ENCODE measurements around the gene ITK.

DNA sequence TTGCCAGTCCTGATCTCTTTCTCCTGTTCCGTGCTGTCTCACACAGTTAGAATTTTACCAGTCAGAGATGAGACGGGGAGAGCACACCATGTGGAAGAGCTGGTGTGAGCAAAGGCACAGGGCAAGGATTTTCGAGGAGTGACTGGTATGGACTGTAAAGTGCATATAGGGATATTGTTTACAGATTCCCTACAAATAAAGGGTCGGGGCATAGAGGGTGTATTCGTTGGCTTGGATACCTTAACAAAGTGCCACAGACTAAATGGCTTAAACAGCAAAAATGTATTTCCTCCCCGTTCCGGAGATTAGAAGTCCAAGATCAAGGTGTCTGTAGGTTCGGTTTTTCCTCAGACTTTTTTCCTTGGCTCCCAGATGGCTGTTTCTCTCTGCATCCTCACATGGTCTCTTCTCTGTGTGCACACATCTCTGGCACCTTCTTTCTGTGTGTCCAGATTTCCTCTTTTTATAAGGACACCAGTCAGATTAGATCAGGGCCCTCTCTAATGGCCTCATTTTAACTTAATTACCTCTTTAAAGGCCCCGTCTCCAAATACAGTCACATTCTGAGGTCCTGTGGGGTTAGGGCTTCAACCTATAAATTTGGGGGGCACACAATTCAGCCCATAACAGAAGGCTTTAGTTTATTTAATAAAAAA lies 108.7 kb downstream of the ITK start:
- TF ChIP-seq, protein P1, sequence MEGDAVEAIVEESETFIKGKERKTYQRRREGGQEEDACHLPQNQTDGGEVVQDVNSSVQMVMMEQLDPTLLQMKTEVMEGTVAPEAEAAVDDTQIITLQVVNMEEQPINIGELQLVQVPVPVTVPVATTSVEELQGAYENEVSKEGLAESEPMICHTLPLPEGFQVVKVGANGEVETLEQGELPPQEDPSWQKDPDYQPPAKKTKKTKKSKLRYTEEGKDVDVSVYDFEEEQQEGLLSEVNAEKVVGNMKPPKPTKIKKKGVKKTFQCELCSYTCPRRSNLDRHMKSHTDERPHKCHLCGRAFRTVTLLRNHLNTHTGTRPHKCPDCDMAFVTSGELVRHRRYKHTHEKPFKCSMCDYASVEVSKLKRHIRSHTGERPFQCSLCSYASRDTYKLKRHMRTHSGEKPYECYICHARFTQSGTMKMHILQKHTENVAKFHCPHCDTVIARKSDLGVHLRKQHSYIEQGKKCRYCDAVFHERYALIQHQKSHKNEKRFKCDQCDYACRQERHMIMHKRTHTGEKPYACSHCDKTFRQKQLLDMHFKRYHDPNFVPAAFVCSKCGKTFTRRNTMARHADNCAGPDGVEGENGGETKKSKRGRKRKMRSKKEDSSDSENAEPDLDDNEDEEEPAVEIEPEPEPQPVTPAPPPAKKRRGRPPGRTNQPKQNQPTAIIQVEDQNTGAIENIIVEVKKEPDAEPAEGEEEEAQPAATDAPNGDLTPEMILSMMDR (IDR thresholded peaks at IDR 0.05 in 8 of 11, conservative IDR thresholded peaks at IDR 0.05 in 3 of 11) = no peak
- TF ChIP-seq POLR2A (IDR thresholded peaks at IDR 0.05) (no peak), POLR2AphosphoS5 (IDR thresholded peaks at IDR 0.05) (no peak)

Data from spleen (tissue), 7 donors.